ENCODE data around the gene ADAMTSL3.

ADAMTSL3 gene

DNA sequence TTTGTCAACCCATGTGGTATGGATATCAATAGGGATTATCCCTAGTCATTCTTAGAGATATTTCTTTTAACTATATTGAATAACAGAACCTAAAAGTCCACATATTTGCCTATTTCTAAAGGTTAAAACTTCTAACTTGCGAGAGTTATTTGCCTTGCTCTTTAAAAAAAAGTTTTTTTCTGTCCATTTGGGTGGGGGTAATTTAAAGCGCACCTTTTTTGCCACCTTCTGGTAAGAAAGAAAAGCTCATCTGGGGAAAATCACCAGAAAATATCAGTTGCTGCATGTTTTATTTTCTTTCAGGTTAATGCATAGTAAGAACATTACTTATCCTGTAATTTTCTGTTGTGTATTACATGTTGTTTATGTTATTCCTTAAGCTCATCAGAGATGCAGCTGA is 339.7 kb downstream of the ADAMTSL3 start:
- TF ChIP-seq, protein P1, sequence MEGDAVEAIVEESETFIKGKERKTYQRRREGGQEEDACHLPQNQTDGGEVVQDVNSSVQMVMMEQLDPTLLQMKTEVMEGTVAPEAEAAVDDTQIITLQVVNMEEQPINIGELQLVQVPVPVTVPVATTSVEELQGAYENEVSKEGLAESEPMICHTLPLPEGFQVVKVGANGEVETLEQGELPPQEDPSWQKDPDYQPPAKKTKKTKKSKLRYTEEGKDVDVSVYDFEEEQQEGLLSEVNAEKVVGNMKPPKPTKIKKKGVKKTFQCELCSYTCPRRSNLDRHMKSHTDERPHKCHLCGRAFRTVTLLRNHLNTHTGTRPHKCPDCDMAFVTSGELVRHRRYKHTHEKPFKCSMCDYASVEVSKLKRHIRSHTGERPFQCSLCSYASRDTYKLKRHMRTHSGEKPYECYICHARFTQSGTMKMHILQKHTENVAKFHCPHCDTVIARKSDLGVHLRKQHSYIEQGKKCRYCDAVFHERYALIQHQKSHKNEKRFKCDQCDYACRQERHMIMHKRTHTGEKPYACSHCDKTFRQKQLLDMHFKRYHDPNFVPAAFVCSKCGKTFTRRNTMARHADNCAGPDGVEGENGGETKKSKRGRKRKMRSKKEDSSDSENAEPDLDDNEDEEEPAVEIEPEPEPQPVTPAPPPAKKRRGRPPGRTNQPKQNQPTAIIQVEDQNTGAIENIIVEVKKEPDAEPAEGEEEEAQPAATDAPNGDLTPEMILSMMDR (conservative IDR thresholded peaks at IDR 0.05; ENCODE audit: low read depth, low read length): no peak
- no peaks in the 10 kb centered on the region for H3K4me1 ChIP-seq (ENCODE audit: low read depth, poor library complexity, severe bottlenecking)

DNA sequence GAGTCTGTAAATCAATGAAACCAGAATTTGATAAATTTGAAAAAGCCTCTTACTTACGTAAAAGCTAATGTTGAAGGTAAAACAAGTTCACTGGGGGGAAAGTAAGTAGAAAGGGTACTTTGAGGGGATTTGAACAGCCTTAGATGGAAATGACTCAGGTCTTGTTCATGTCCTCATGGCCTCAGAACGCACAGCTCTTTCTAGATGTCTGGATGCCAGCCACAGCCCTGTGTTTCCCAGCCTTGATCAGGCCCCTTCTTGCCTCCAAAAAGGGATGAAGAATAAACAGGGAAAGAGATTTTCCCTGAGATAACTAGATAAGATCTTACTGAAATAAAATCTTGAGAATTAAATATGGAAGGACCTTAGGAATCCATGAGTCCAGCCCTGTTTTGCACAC is 344.6 kb downstream of the ADAMTSL3 start:
- no peak overlapping the region for H3K9ac ChIP-seq
- no peaks in the 10 kb centered on the region for H3K36me3 ChIP-seq (ENCODE audit: insufficient read depth)
- no peak overlapping the region for H2AFZ ChIP-seq (ENCODE audit: low read depth)
- H3K79me2 ChIP-seq (ENCODE audit: insufficient read depth, low read depth): no peaks in the 10 kb centered on the region
- TF ChIP-seq, protein P1 (conservative IDR thresholded peaks at IDR 0.05; ENCODE audit: low read depth, low read length): no peak
- no peaks in the 10 kb centered on the region for H3K4me1 ChIP-seq (ENCODE audit: low read depth, poor library complexity, severe bottlenecking)
- no peaks in the 10 kb centered on the region for H3K27me3 ChIP-seq (ENCODE audit: insufficient read depth, low read depth)
- no peak overlapping the region for H3K4me2 ChIP-seq
- H3K4me3 ChIP-seq (IDR thresholded peaks at IDR 0.05; ENCODE audit: insufficient read depth, low read depth, low read length): no peak overlapping the region
- no peak overlapping the region for H3K27ac ChIP-seq
- H4K20me1 ChIP-seq (ENCODE audit: insufficient read depth): no peaks in the 10 kb centered on the region

More for the DNA sequence above, 339.7 kb downstream of the ADAMTSL3 start:
- no peak overlapping the region for H3K4me2 ChIP-seq
- H3K36me3 ChIP-seq (ENCODE audit: insufficient read depth): no peaks in the 10 kb centered on the region
- H3K4me3 ChIP-seq (IDR thresholded peaks at IDR 0.05; ENCODE audit: insufficient read depth, low read depth, low read length): no peak overlapping the region
- H2AFZ ChIP-seq (ENCODE audit: low read depth): no peak overlapping the region
- H4K20me1 ChIP-seq (ENCODE audit: insufficient read depth): no peaks in the 10 kb centered on the region
- H3K79me2 ChIP-seq (ENCODE audit: insufficient read depth, low read depth): no peaks in the 10 kb centered on the region
- no peak overlapping the region for H3K9ac ChIP-seq
- H3K27ac ChIP-seq: no peak overlapping the region
- H3K27me3 ChIP-seq (ENCODE audit: insufficient read depth, low read depth): no peaks in the 10 kb centered on the region

DNA sequence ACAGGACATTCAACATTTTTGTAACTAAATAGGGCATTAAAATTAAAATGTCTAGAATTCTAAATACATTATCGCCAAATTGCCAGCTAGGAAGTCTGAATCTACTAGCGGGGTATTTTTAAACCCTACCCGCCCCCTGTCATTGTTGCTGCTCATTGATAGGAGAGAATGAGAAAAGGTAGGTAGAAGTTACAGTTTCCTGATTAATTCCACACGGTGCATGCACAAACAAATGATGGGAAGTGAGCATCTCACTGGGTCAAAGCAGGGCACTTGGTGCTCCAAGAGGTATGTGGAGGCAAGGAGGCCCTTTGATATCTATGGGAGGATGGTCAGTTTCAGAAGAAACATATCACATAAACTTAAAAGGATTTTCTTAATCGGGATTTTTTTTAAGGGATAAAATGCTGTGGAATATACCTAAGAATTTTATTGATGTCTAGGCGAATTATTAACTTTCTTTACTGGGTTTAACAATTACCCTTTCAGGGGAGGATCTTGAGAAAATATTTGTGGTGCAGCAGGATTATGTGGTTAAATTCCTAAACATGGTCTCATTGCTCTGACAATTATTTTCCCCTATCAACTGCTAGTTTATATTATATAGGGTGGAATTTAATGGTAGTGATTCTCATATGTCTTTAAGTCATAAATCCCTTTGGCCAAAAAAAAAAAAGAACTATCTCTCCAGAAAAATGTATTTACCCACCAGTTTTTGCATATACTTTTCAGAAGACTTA is 345.6 kb downstream of the ADAMTSL3 start:
- Histone ChIP-seq H3K36me3 (ENCODE audit: insufficient read depth) (no peaks in the 10 kb centered on the region), H3K79me2 (ENCODE audit: insufficient read depth, low read depth) (no peaks in the 10 kb centered on the region), H2AFZ (ENCODE audit: low read depth) (no peak overlapping the region), H3K4me1 (ENCODE audit: low read depth, poor library complexity, severe bottlenecking) (no peaks in the 10 kb centered on the region), H3K4me3 (IDR thresholded peaks at IDR 0.05; ENCODE audit: insufficient read depth, low read depth, low read length) (no peak overlapping the region), H3K4me2 (no peak overlapping the region), H4K20me1 (ENCODE audit: insufficient read depth) (no peaks in the 10 kb centered on the region), H3K27me3 (ENCODE audit: insufficient read depth, low read depth) (no peaks in the 10 kb centered on the region), H3K9ac (no peak overlapping the region), H3K27ac (no peak overlapping the region)
- TF ChIP-seq, protein P1 (conservative IDR thresholded peaks at IDR 0.05; ENCODE audit: low read depth, low read length): no peak

DNA sequence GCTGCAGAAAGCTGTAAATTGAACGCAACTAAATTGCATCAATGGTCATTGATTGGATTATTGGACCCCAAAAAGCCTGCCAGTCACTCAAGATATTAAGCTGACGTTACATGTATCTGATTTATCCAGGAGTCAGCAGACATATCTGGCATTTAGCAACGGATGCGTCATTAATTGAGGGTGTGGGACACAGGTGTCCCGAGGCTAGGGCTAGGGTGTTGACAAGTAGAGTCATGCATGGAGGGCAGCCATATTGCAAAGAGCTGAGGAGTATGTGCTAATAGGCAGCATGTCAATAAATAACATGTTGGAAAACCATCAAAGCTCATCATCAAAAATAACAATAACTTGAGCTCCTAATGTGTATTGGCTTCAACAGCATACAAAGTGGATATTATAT is 347.1 kb downstream of the ADAMTSL3 start:
- Histone ChIP-seq H3K4me3 (IDR thresholded peaks at IDR 0.05; ENCODE audit: insufficient read depth, low read depth, low read length) (no peak overlapping the region), H3K4me2 (no peak overlapping the region), H3K27me3 (ENCODE audit: insufficient read depth, low read depth) (no peaks in the 10 kb centered on the region), H3K9ac (no peak overlapping the region), H3K36me3 (ENCODE audit: insufficient read depth) (no peaks in the 10 kb centered on the region), H4K20me1 (ENCODE audit: insufficient read depth) (no peaks in the 10 kb centered on the region), H3K27ac (no peak overlapping the region), H3K4me1 (ENCODE audit: low read depth, poor library complexity, severe bottlenecking) (no peaks in the 10 kb centered on the region), H3K79me2 (ENCODE audit: insufficient read depth, low read depth) (no peaks in the 10 kb centered on the region), H2AFZ (ENCODE audit: low read depth) (no peak overlapping the region)
- TF ChIP-seq, protein P1 (conservative IDR thresholded peaks at IDR 0.05; ENCODE audit: low read depth, low read length): no peak

Data from KMS-11 (cell line).